K562 (cell line): ENCODE data around the gene MYL11. TPM values are rescaled to one million over a fixed set of nuclear protein-coding genes. Genes with fewer than 3 reads are reported as not detected.

ENCODE experiments used
- ATF7 ChIP-seq: fragments of 450-650 bp; IDR thresholded peaks from 2 replicates; pipeline ENCODE4 v1.7.1; 2014; ENCODE audit warnings: mild to moderate bottlenecking, moderate library complexity
- HOXB6 ChIP-seq: fragments of 250-450 bp; sonication (Bioruptor Pico); IDR thresholded peaks from 2 replicates; pipeline ENCODE4 v1.5.1; 2022; ENCODE audit warnings: mild to moderate bottlenecking, borderline replicate concordance
- MBD2 ChIP-seq: sonication (generic); IDR thresholded peaks from 2 replicates; pipeline ENCODE4 v1.6.1; 2016; ENCODE audit warnings: low read depth, borderline replicate concordance
- NFRKB ChIP-seq: fragments of 450-650 bp; IDR thresholded peaks from 2 replicates; pipeline ENCODE4 v1.6.1; 2016; ENCODE audit warnings: low read depth
- NR4A1 ChIP-seq, 2 experiments: fragments of 250-450 bp in 1 of 2; fragments of 450-650 bp in 1 of 2; sonication (Bioruptor Pico) in 1 of 2; IDR thresholded peaks; 2 replicates each; pipeline versions ENCODE4 v1.4.0 to v1.6.1; 2016 to 2020; ENCODE audit warnings: mild to moderate bottlenecking in 2 of 2, missing compliant biosample characterization in 1 of 2, missing genetic modification characterization in 1 of 2, moderate library complexity in 1 of 2
- PHB ChIP-seq: fragments of 250-450 bp; sonication (Bioruptor Pico); IDR thresholded peaks from 2 replicates; pipeline ENCODE4 v1.5.0; 2021
- SMC3 ChIP-seq: conservative IDR thresholded peaks from 2 replicates; pipeline ENCODE4 v1.6.1; 2011; ENCODE audit warnings: low read depth, low read length, improper control_type of control experiment; ENCODE audit not compliant: insufficient read depth
- VEZF1 ChIP-seq: fragments of 200-800 bp; sonication (Bioruptor generic); IDR thresholded peaks from 2 replicates; pipeline ENCODE4 v1.6.1; 2017; ENCODE audit warnings: missing genetic modification characterization, missing compliant biosample characterization
- ZFP36 ChIP-seq: fragments of 150-350 bp; IDR thresholded peaks from 2 replicates; pipeline ENCODE4 v1.6.1; 2018; ENCODE audit warnings: low read length, low read depth; ENCODE audit not compliant: partially characterized antibody
- ZNF232 ChIP-seq: sonication (generic); formaldehyde crosslinking; IDR thresholded peaks from 2 replicates; pipeline ENCODE4 v1.8.0; 2022; ENCODE audit warnings: mild to moderate bottlenecking, missing genetic modification reagents
- polyA plus RNA-seq, 8 experiments: library from polyadenylated mRNA; depleted of rRNA in 4 of 8; stranded (reverse) in 5 of 8; unstranded in 3 of 8; fragments of >200 nt; fragmentation: Nextera tagmentation in 2 of 8; fragmentation: Illumina TruSeq in 1 of 8; extraction: Ambion mirVana in 2 of 8; extraction: Trizol in 1 of 8; gene quantifications; 2 replicates each; pipeline versions ENCODE4 v1.2.1 to v1.2.3, GENCODE V29; 2011 to 2014; ENCODE audit warnings: inconsistent platforms in 1 of 8, missing spikeins in 1 of 8
- total RNA-seq, 7 experiments: library from RNA; depleted of rRNA in 6 of 7; stranded (reverse); fragments of >200 nt in 6 of 7; fragmentation: Illumina TruSeq in 2 of 7; extraction: Trizol in 2 of 7; gene quantifications; 2 replicates each; pipeline versions ENCODE4 v1.2.1 to v1.2.3, GENCODE V29; 2011 to 2021; ENCODE audit warnings: low replicate concordance in 1 of 7
- TF ChIP-seq, protein P1 (sequence below): fragments of 450-650 bp; formaldehyde crosslinking; IDR thresholded peaks from 2 replicates; pipeline ENCODE4 v1.4.0; 2020; ENCODE audit warnings: mild to moderate bottlenecking, mixed read lengths
- TF ChIP-seq, protein P2 (sequence below), 2 experiments: fragments of 450-650 bp; IDR thresholded peaks; 2 replicates each; pipeline ENCODE4 v1.6.1; 2016; ENCODE audit warnings: mild to moderate bottlenecking in 2 of 2, borderline replicate concordance in 1 of 2, low read depth in 1 of 2, moderate library complexity in 1 of 2
- TF ChIP-seq, protein P3 (sequence below): fragments of 450-650 bp; IDR thresholded peaks from 2 replicates; pipeline ENCODE4 v1.6.1; 2016

MYL11 gene
- total and polyA plus RNA-seq, 9 of the 15 experiments (the other 6 are each of a cell fraction or from before 2014, with no cell fraction given) = 0.31 to 1.5 (median 0.73) TPM; not detected in 4

- TF ChIP-seq, protein P1, sequence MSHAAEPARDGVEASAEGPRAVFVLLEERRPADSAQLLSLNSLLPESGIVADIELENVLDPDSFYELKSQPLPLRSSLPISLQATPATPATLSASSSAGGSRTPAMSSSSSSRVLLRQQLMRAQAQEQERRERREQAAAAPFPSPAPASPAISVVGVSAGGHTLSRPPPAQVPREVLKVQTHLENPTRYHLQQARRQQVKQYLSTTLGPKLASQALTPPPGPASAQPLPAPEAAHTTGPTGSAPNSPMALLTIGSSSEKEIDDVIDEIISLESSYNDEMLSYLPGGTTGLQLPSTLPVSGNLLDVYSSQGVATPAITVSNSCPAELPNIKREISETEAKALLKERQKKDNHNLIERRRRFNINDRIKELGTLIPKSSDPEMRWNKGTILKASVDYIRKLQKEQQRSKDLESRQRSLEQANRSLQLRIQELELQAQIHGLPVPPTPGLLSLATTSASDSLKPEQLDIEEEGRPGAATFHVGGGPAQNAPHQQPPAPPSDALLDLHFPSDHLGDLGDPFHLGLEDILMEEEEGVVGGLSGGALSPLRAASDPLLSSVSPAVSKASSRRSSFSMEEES = peak; percentile 93
- peak; percentile 62 for TF ChIP-seq VEZF1 (CRISPR knock-in tag)
- no peak; the same call in 1 of the 2 replicates for TF ChIP-seq NFRKB
- TF ChIP-seq ZNF232 (CRISPR knock-in tag) = peak; percentile 78; the same call in 1 of the 2 replicates
- TF ChIP-seq, protein P2, sequence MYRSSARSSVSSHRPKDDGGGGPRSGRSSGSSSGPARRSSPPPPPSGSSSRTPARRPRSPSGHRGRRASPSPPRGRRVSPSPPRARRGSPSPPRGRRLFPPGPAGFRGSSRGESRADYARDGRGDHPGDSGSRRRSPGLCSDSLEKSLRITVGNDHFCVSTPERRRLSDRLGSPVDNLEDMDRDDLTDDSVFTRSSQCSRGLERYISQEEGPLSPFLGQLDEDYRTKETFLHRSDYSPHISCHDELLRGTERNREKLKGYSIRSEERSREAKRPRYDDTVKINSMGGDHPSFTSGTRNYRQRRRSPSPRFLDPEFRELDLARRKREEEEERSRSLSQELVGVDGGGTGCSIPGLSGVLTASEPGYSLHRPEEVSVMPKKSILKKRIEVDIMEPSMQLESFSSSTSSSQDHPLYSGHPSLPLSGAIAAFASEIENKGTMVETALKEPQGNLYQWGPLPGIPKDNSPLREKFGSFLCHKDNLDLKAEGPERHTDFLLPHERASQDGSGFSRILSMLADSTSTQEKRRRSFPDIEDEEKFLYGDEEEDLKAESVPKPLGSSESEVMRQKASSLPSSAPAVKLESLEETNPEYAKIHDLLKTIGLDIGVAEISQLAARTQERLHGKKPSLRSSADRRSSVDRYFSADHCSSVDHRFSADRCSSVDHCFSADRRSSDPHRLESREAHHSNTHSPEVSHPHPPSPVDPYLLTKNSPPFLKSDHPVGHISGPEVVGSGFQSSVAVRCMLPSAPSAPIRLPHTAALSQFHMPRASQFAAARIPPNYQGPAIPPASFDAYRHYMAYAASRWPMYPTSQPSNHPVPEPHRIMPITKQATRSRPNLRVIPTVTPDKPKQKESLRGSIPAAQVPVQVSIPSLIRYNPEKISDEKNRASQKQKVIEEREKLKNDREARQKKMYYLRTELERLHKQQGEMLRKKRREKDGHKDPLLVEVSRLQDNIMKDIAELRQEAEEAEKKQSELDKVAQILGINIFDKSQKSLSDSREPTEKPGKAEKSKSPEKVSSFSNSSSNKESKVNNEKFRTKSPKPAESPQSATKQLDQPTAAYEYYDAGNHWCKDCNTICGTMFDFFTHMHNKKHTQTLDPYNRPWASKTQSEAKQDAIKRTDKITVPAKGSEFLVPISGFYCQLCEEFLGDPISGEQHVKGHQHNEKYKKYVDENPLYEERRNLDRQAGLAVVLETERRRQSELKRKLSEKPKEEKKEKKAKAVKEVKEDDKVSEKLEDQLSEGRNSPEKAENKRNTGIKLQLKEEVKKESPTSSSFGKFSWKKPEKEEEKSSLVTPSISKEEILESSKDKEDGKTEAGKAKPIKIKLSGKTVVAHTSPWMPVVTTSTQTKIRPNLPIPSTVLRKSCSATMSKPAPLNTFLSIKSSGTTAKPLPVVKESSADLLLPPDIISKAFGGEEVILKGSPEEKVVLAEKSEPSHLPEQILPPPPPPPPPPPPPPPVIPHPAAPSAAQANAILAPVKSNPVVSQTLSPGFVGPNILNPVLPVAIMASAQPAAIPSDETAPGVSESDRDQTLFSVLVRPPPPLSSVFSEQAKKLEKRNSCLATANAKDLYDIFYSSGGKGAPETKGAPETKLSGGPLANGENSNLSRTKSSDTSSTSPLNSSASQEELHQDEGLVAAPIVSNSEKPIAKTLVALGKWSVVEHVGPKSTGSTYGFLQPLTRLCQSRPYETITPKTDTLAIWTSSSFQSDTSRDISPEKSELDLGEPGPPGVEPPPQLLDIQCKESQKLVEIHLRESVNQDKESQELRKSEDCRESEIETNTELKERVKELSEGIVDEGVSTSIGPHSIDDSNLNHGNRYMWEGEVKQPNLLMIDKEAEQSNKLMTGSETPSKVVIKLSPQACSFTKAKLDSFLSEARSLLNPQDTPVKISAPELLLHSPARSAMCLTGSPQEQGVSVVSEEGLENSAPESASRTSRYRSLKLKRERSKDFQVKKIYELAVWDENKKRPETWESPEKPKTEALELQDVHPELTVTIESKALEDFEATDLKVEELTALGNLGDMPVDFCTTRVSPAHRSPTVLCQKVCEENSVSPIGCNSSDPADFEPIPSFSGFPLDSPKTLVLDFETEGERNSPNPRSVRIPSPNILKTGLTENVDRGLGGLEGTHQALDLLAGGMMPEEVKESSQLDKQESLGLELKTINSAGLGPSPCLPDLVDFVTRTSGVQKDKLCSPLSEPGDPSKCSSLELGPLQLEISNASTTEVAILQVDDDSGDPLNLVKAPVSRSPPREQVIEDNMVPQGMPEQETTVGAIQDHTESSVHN (IDR thresholded peaks at IDR 0.05; ENCODE audit: borderline replicate concordance in 1 of 2, low read depth in 1 of 2) = no peak
- TF ChIP-seq, protein P3, sequence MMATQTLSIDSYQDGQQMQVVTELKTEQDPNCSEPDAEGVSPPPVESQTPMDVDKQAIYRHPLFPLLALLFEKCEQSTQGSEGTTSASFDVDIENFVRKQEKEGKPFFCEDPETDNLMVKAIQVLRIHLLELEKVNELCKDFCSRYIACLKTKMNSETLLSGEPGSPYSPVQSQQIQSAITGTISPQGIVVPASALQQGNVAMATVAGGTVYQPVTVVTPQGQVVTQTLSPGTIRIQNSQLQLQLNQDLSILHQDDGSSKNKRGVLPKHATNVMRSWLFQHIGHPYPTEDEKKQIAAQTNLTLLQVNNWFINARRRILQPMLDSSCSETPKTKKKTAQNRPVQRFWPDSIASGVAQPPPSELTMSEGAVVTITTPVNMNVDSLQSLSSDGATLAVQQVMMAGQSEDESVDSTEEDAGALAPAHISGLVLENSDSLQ = peak; percentile 85
- peak; percentile 74; the same call in 1 of the 2 replicates for TF ChIP-seq PHB (CRISPR knock-in tag)
- TF ChIP-seq NR4A1 (CRISPR knock-in tag; IDR thresholded peaks at IDR 0.05) = no peak
- TF ChIP-seq NR4A1 (tag; IDR thresholded peaks at IDR 0.05) = 0 out of 2 replicates have a peak, but pooled peaks have one; percentile 44
- peak; percentile 64; the same call in 1 of the 2 replicates for TF ChIP-seq MBD2
- no peak for TF ChIP-seq ZFP36
- TF ChIP-seq ATF7 = peak; percentile 99
- no peak for TF ChIP-seq SMC3
- TF ChIP-seq HOXB6 (CRISPR knock-in tag) = no peak
Observed at GRCh38 chr16:30355144-30355953, 19.3 kb upstream of the MYL11 start, which contains the start of gene CD2BP2 (continued).
